ENCODE data around the gene SS18L1. TPM values are rescaled to one million over a fixed set of nuclear protein-coding genes. Genes with fewer than 3 reads are reported as not detected.

Gene SS18L1
- total RNA-seq, 1 experiment from 2014 or later: 21.6 TPM

- DNase-seq (ENCODE audit: low read depth, low spot score): no peak
- Histone ChIP-seq H3K27ac (ENCODE audit: low read length) (no peak overlapping the region), H3K27me3 (ENCODE audit: control insufficient read depth, insufficient read depth, low read length) (no peaks in the 10 kb centered on the region), H3K4me1 (ENCODE audit: control insufficient read depth, insufficient read depth, low read length) (no peaks in the 10 kb centered on the region), H3K9me3 (ENCODE audit: control insufficient read depth, insufficient read depth, low read depth, low read length) (no peaks in the 10 kb centered on the region), H3K36me3 (ENCODE audit: control insufficient read depth, insufficient read depth, low read length) (peaks cover 2% of the 10 kb centered on the region; the same call in 1 of the 2 replicates), H3K4me3 (ENCODE audit: low read depth in 2 of 2, low read length in 2 of 2) (no peak overlapping the region)
- ATAC-seq: no peak
- POLR2A ChIA-PET: no interaction called here
- no peak for TF ChIP-seq REST (IDR thresholded peaks at IDR 0.05; ENCODE audit: insufficient read depth in 1 of 2, low read depth in 2 of 2, low read length in 1 of 2)
- TF ChIP-seq SIN3A (IDR thresholded peaks at IDR 0.05; ENCODE audit: borderline replicate concordance, insufficient read depth, low read depth, low read length): no peak
- no peak for TF ChIP-seq CTCF (IDR thresholded peaks at IDR 0.05)
- TF ChIP-seq POLR2AphosphoS5 (IDR thresholded peaks at IDR 0.05; ENCODE audit: low read depth, low read length): no peak
- no peak for TF ChIP-seq TCF7L2 (IDR thresholded peaks at IDR 0.05; ENCODE audit: low read depth, low read length)
- intact Hi-C loops (cut with micrococcal nuclease; ENCODE audit: unreplicated experiment): no loop called here
- in situ Hi-C loops (cut with HindIII; ENCODE audit: low pct_unique_long_range_greater_than_20kb, low sequenced_read_pairs): no loop called here
- BruUV-seq (replicated peaks): no TSS peak
- CTCF ChIA-PET: no interaction called here
These were observed 49.1 kb downstream of the SS18L1 start for GRCh38 chr20:62192635-62193034.

- Histone ChIP-seq H3K36me3 (ENCODE audit: control insufficient read depth, insufficient read depth, low read length) (peaks cover 4% of the 10 kb centered on the region), H3K4me1 (ENCODE audit: control insufficient read depth, insufficient read depth, low read length) (no peaks in the 10 kb centered on the region), H3K27ac (ENCODE audit: low read length) (no peak overlapping the region), H3K9me3 (ENCODE audit: control insufficient read depth, insufficient read depth, low read depth, low read length) (no peaks in the 10 kb centered on the region), H3K27me3 (ENCODE audit: control insufficient read depth, insufficient read depth, low read length) (no peaks in the 10 kb centered on the region), H3K4me3 (ENCODE audit: low read depth in 2 of 2, low read length in 2 of 2) (no peak overlapping the region)
- ATAC-seq: no peak
- POLR2A ChIA-PET: no interaction called here
- DNase-seq (ENCODE audit: low read depth, low spot score): no peak
- CTCF ChIA-PET: no interaction called here
- in situ Hi-C loops (cut with HindIII; ENCODE audit: low pct_unique_long_range_greater_than_20kb, low sequenced_read_pairs): no loop called here
- intact Hi-C loops (cut with micrococcal nuclease; ENCODE audit: unreplicated experiment): no loop called here
- BruUV-seq (replicated peaks): no TSS peak
- TF ChIP-seq TCF7L2 (IDR thresholded peaks at IDR 0.05; ENCODE audit: low read depth, low read length) (no peak), POLR2AphosphoS5 (IDR thresholded peaks at IDR 0.05; ENCODE audit: low read depth, low read length) (no peak), SIN3A (IDR thresholded peaks at IDR 0.05; ENCODE audit: borderline replicate concordance, insufficient read depth, low read depth, low read length) (no peak), REST (IDR thresholded peaks at IDR 0.05; ENCODE audit: insufficient read depth in 1 of 2, low read depth in 2 of 2, low read length in 1 of 2) (no peak), CTCF (IDR thresholded peaks at IDR 0.05) (no peak)
These were observed 49.8 kb downstream of the SS18L1 start for GRCh38 chr20:62193079-62194025.

Measured in Panc1 (cell line).